ENCODE results near the gene GAREM1.

The GAREM1 gene

DNA sequence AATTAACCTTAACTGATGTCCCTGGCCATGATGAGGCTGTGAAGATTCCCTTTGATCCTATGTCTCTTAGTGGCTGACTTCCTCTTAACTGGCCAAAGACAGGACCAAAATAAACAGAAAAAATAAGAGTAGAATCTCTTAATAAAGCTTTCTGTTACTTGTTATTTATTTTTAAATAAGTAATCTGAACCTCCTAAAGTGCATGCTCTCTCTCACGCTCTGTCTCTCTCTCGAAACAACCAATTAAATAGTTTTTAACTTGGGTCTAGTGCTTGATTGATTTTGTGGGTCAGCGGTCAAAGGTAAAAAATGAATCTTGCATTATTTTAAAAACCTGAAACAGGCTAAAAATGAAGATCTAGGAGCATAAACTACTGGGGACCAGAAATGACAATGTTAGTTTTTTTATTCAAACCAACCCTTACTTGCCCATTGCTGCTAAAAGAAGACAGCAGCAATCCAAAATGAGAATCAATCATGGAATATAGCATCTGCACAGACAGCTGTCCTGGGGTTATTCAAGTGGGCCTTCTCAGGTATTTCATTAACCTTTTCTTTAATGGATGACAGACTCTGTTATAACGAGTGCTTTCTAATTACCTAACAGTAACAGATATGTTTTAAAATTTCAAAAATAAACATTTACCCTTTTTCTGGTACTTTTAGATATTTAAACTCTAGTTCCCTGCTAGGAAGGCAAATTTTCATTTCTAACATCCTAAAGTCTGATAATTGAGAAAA lies 11.2 kb downstream of the GAREM1 start:
- in situ Hi-C loops (cut with MboI; ENCODE audit: low sequenced_read_pairs): no loop called here

DNA sequence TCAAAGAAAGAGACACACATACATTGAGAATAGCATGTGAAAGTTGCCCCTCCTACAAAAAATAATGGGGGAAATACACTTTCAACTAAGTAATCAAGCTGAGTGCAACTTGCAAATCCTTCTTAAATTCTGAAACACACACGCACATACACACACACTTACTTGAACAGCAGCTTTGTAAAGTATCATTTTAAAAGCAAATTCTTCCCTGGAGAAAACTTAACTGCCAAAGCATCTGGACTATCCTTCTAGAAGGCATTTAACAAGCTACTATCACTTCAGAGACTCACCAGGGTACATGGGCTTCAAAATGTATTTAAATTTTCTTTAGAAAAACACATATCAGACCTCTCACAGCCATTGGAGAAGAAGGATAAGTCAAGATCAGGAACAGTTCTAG lies 15.3 kb downstream of the GAREM1 start:
- in situ Hi-C loops (cut with MboI; ENCODE audit: low sequenced_read_pairs): no loop called here

DNA sequence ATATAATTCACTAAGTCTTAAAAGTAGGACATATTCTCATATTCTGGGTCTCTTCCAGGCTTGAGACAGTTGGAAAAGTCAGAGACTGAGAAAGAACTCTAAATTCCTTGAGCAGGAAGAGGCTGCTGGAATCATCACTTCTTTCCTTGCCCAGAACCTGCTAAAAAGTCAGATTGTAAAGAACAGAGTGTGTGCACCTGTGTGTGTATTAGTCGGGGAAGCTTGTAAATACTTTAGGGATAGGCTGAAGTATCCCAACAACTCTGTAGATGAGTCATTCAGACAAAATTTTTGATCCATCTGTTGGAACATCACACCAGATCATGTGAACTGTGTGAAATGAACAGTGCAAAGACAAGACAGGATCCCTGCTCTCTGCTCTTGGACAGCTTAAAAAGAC lies 16.1 kb downstream of the GAREM1 start:
- in situ Hi-C loops (cut with MboI; ENCODE audit: low sequenced_read_pairs): no loop called here

DNA sequence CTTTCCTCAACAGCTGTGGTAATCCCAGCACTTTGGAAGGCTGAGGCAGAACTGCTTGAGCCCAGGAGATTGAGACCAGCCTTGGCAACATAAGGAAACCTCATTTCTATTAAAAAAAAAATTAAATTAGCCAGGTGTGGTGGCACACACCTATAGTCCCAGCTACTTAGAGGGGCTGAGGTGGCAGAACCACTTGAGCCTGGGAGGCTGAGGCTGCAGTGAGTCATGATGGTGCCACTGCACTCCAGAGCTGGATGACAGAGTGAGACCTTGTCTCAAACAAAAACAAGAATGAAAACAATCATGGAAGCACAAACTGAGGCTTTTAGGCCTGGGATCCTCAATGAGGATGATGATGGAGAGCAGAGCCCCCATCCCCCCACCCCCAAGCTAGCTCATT lies 19.8 kb downstream of the GAREM1 start:
- in situ Hi-C loops (cut with MboI; ENCODE audit: low sequenced_read_pairs): no loop called here

DNA sequence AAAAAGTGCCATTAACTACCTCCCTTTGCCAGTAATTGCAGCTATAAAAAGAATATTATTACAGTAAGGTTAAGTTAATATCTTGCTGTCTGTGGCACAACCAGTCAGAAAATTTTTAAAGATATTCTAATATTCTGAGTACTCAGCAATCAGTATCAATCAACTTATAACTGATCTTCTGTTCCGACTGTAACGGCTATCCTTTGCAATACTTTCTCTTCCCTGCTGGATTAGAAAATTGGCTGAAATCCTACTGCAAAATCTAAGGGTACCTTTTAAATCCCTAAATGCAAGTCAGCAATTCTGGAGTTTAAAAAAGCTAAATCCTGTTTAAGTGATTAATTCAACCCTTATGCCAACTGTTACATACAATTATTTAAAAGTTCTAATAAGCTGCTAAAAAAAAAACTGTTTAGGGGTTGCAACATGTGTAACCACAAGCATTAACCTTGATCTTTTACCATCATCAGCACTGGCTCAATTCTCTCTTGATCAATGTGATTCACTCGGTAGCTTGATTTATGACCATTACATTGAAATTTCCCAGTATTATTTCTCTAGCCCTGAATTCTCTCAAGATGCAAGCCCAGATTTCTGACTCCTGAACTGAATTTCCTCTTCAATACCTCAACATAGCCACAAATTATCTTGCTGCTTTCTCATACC lies 20.5 kb downstream of the GAREM1 start:
- in situ Hi-C loops (cut with MboI; ENCODE audit: low sequenced_read_pairs): no loop called here

DNA sequence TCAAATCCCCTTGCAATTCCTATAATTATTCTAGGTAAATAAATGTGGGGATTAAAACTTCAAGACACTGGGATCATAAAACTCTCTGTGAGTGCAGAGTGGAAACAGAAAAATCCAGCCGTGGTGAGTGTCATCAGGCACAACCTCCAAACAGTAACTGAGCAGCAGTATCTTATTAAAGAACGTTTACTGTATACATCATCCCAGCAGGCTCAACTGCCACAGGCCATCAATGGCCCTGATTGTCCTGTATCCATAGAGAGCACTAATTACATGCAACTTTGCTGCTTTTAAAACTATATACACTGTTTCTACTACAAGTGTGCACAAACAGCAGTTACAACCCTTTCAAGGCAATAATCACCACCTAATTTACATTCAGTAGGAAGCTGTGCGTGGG lies 23.9 kb downstream of the GAREM1 start:
- in situ Hi-C loops (cut with MboI; ENCODE audit: low sequenced_read_pairs): no loop called here

DNA sequence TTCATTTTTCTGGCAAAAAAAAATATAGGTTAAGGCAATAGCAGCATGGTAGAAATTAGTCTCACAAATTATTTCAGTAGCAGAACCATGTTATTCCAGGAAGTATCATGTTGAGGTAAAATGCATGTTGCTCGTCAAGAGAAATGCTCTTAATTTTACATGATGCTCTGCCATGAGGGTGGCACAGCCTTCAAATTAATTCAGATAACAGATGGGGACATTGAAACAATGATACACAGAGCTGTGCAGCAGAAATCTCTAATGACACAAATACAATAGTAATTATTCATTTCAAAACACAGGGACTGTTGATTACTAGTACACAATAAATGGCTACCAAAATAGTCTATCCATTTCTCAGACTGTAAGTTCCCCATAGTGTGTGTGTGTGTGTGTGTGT lies 24.8 kb downstream of the GAREM1 start:
- in situ Hi-C loops (cut with MboI; ENCODE audit: low sequenced_read_pairs): no loop called here

DNA sequence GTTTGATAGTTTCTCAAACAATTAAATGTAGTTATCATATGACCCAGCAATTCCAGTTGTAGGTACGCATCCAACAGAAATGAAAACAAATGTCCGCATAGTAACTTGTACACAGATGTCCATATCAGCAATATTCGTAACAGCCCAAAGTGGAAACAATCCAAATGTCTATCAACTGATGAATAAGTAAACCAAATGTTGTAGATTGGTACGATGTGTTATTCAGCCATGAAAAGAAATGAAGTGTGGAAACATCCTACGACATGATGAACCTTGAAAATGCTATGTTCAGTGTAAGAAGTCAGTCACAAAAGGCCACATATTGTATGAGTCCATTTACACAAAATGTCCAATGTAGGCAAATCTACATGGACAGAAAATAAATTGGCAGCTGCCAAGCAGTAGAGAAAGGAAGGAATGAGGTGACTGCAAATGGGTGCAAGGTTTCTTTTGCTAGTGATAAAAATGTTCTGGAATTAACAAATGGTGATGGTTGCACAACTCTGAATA lies 26.9 kb downstream of the GAREM1 start:
- in situ Hi-C loops (cut with MboI; ENCODE audit: low sequenced_read_pairs): no loop called here

DNA sequence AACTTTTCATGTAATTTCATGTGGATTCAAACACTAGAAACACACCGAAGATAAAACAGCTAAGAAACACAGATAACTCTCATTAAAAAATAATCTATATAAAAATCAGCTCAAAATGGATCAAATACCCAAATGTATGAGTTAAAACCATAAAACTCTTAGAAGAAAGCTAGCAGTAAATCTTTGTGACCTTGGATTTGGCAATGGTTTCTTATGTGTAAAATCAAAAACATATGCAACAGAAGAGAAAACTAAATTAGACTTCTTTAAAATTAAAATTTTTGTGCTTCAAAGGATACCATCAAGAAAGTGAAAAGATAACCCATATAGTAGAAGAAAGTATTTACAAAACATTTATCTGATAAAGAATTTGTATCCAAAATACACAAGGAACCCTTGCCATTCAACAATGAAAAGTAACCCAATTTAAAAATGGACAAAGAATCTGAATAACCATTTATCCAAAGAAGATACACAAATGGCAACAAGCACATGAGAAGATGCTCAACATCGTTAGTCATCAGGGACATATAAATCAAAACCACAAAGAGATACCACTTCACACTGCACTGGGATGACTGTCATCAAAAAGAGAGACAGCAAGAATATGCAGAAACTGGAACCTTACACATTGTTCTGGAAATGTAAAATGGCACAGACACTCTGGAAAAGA lies 27.5 kb downstream of the GAREM1 start:
- in situ Hi-C loops (cut with MboI; ENCODE audit: low sequenced_read_pairs): no loop called here

DNA sequence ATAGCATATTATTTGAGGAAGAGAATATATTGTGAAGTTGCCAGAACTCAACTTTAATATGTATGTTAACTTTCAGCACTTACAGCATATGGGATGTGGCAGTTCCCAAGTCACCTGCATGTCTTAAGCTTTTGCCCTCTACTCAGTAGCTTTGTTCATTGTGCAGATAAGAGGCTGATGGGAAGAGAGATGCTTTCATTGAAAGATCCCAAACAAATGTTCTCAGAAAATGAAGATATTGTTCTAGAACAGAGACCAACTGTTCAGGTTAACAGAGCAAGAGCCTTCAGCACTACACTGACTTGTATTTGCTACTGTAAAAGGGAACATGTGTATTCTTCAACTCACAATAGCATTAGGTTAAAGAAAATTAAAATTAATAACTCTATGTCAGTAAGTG lies 28.1 kb downstream of the GAREM1 start:
- in situ Hi-C loops (cut with MboI; ENCODE audit: low sequenced_read_pairs): no loop called here

DNA sequence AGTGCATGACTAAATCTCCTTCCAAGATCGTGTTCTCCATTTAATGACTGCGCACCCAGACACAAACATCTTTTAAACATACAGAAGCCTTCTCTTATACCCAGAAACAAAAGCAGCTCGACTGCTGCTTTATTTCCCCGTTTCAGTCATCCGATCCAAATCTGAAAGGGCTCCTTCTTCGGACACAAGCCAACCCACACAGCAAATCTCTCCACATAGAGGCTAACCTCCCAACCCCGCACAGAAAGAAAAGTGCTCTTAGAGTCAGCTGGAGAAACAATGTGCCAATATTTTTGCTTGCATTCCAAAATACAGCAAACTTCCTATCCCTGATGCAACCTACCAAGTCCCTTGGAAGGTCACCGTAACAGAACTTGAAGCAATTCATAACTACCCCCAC lies 29.1 kb downstream of the GAREM1 start:
- in situ Hi-C loops (cut with MboI; ENCODE audit: low sequenced_read_pairs): no loop called here

DNA sequence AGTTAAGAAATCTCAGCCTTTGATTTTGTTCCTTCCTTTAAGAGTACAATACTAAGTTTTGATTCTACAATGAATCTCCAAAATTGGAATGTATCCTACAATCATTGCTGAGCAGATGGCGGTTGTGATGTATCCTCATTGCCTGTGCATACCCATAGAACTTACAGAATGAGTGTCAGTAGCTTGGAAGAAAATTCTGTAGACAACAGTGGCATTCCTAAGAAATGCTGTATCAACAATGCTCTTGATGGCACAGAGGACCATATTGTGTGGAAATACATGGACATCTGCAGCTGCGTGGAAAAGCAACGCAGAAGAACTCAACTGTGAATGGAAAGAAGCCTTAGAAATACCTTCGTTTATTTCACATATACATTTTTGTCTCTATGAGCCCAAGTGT lies 30.2 kb downstream of the GAREM1 start:
- in situ Hi-C loops (cut with MboI; ENCODE audit: low sequenced_read_pairs): no loop called here

DNA sequence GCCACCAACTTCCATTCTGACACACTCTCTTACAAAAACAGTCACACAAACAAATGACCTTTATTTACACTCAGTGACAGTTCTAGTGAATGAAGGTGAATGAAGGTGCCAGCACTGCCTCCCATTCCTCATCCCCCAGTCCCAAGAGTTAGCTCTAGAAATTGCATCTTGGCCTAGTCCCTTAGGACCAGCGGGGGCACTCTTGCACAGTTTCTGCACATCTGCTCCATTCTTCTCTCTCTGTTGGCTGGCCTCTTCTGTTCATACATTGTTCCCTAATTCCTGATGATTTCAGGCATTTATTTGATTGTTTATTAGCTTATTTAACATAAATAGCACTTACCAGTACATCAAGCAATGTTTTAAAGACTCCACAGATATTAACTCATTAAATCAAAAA lies 30.9 kb downstream of the GAREM1 start:
- in situ Hi-C loops (cut with MboI; ENCODE audit: low sequenced_read_pairs): no loop called here

DNA sequence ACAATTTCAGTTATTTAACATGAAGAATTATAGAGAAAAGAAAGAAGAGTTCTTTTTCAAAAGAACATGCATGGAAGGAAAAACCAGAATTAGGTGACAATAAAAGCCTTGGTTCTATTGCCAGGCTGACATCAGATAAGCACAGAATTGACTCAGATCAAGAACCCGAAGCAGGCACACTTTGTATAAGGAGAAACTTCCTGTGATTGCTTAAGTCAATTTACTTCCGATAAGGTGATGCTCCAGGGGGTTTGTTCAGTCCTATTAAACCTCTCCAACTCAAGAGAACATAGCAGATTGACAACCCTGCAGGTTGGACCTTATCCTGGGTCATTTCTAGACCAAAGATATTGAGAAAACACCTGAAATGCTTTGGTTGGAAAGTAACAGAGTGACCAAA lies 31.4 kb downstream of the GAREM1 start:
- in situ Hi-C loops (cut with MboI; ENCODE audit: low sequenced_read_pairs): no loop called here

DNA sequence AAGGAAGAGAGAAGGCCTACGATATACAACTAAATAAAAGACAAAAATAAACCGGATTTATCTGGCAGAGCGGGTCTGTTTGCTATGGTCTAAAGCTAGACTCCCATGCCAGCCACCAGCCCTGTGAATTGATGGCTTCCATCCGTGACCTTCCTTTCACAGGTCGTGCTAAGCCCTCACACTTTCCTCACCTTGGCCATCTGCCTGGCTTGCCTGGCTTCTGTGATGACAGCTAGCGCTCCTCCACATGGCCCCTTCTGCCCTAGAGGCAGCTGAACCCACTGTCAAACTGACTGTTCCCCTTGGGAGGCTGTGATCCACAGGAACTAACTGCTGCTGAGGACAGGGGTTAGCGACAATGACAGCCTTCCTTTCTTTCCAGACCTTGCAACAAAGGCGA lies 32.5 kb downstream of the GAREM1 start:
- in situ Hi-C loops (cut with MboI; ENCODE audit: low sequenced_read_pairs): no loop called here

DNA sequence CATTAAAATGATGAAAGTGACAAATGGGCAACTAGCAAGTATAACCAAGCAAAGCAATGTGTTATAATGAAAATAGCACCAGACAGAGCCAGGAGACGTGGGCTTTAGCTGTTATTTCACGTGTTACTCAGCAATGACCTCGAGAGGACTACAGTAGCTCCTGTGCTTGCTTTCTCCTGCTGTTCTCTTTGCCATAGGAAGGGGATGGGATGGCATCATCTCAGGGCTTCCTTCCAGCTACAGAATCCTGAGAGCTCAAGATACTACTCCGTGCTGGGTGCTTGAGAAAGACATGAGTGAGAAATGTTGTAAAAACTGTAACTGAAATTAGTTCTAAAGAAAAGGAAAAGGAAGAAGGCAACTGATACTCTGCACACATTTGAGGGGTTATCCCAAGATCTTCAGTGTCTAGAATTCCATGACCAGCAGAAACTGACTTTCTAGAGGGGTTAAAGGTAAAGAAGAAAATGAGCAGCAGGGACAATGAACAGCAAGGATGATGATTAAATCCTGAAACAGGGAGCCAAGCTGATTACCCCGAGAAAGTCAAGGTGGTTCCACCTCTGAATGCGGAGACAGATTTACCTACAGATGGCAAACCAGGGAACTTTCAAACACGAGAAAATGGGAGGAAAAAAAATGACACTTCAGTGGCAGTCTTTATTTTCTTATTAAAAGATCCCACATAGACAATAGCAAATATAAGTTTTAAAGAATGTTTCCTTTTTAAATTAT lies 33.4 kb downstream of the GAREM1 start:
- in situ Hi-C loops (cut with MboI; ENCODE audit: low sequenced_read_pairs): no loop called here

DNA sequence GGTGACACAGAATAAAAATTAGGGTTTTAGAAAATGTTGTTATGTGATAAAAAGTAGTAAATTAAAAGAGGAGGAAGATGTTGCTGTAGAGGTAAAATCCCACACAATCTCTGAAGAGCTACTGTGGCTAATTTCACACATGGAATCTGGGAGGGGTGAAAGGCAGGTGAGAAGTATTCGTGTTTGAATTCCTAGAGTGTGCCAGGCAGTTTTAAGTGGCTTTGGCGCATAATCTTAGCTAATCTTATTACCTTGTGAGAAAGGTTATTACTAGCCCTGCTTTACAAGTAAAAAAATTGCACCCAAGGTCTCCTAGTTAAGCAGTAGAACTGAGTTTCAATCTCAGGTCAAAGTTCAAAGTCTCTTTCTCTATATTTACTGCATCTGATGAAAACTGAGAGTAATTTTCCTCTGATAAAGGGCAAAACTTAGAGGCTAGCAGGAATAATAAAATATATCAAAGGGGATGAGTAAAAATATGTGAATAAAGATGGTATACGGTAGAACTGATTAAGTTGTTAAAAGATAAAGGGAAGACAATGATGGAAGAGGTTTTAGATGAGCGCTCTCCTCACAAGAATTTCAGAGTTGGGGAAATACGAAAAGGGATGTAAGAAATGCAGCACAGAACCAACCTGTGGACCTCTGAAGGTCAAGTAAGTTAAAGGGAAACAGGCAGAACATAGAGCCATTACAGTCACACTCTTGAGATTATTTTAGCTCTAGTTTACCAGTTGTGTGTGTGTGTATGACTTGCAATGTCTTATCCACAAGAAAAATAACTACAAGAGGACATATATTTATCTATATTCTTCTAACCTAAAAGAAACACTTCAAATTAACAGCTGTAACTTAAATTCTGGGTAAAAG lies 34.8 kb downstream of the GAREM1 start:
- in situ Hi-C loops (cut with MboI; ENCODE audit: low sequenced_read_pairs): no loop called here

DNA sequence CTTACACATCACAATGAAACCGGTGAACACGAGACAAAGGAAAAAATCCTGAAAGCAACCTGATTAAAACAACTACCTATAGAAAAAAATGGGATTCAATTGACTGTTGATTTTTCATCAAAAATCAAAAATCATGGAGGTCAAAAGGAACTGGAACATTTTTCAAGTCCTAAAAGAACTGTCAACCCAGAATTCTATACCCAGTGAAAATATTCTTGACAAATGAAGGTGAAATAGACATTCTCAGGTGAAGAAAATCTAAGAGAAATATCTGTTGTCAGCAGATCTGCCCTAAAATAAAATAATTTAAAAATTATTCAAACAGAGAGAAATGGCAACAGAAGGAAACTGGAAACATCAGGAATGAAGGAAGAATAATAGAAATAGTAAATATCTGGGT lies 38.9 kb downstream of the GAREM1 start:
- in situ Hi-C loops (cut with MboI; ENCODE audit: low sequenced_read_pairs): no loop called here

DNA sequence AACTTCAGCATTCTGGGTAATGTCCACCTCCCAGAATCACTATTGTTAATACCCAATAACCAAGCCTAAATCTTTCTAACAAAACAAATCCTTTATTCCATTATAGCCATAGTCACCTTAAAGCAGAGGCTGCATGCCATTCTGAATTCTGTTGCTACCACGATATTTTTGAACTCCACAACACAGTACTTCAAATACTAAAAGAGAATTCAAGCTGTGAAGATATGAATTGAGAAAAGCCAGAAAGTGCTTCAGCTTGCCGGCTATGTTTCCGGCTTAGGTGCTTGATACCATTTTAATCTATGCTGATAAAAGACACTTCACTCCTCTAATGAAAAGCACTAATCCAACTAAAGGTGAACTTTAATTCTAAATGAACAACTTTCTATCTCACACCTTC lies 41.3 kb downstream of the GAREM1 start:
- in situ Hi-C loops (cut with MboI; ENCODE audit: low sequenced_read_pairs): no loop called here

DNA sequence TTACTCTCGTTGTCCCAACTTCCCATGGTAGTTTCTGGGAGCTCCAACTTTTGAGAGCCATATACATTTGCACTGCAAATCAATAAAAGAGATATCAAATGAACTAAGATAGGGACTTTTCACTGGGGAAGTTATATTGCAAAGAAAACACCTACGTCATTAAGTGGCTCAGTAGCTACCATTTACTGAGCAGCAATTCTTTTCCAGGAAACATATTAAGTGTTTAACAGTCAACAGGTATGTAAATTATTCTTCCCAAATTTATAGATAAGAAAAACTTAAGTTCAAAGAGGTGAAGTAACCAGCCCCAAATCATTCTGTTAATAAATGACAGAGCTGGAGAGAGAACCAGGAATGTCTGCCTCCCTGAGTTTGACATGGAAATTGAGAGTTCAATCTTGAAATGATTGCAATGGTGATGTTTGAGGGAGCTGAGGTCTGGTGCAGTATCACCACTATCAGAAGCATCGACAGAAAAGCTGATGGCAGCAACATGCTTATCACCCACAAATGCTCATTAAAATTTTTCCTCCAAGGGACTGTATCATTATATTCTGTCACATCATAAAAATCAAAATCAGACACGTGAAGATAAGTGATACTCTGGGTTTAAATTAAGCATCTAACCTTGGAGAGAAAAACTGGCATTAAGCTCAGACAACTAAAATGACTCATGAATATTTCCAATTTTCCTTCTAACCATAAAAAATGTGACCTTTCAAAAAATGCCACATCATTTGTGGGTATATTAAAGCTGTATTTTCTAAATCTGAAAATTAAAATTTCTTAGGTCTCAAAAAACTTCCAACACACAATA lies 43.4 kb downstream of the GAREM1 start:
- in situ Hi-C loops (cut with MboI; ENCODE audit: low sequenced_read_pairs): no loop called here
